ENCODE measurements around the gene ATXN3. TPM values are rescaled to one million over a fixed set of nuclear protein-coding genes. Genes with fewer than 3 reads are reported as not detected.

Gene ATXN3
- polyA plus RNA-seq, 1 donor (not counting 4 experiments of a cell fraction or from before 2014, with no cell fraction given) = 27.6 TPM

- peaks cover 2% of the 10 kb centered on the region for H3K9me1 ChIP-seq (ENCODE audit: control insufficient read depth, extremely low read depth, insufficient read depth, low read length)
- H3K4me3 ChIP-seq (ENCODE audit: control insufficient read depth in 2 of 3, extremely low read depth in 1 of 3, insufficient read depth in 2 of 3, low read depth in 1 of 3, low read length in 3 of 3) = peak overlapping the region in 2 of 3 experiments; percentile 85 to 89
- H3K27ac ChIP-seq (ENCODE audit: control insufficient read depth, insufficient read depth, low read length) = no peak overlapping the region
- peaks cover 6% of the 10 kb centered on the region for H4K20me1 ChIP-seq (ENCODE audit: control insufficient read depth, extremely low read depth, insufficient read depth, low read length)
- no peak for FAIRE-seq
- no peaks in the 10 kb centered on the region for H3K9me3 ChIP-seq (ENCODE audit: control insufficient read depth, low read depth, low read length)
- peak overlapping the region; percentile 100 for H3K9ac ChIP-seq (ENCODE audit: control insufficient read depth, extremely low read depth, insufficient read depth, low read length)
- no peak overlapping the region for H2AFZ ChIP-seq (ENCODE audit: control insufficient read depth, low read length)
- dilution Hi-C loops (cut with MboI; ENCODE audit: extremely low pct_ligation_motif_present, low sequenced_read_pairs) = no loop called here
- H3K4me1 ChIP-seq (ENCODE audit: control insufficient read depth, extremely low read depth, insufficient read depth, low read length) = peaks cover 10% of the 10 kb centered on the region
- peaks cover 40% of the 10 kb centered on the region for H3K79me2 ChIP-seq (ENCODE audit: control insufficient read depth, insufficient read depth, low read length)
- H3K4me2 ChIP-seq (ENCODE audit: control insufficient read depth, extremely low read depth, insufficient read depth, low read depth, low read length) = peak overlapping the region; percentile 96
- no peaks in the 10 kb centered on the region for H3K27me3 ChIP-seq (ENCODE audit: control insufficient read depth, extremely low read depth, insufficient read depth, low read length)
- no peak for DNase-seq (ENCODE audit: low read depth, low spot score)
- TF ChIP-seq EZH2 (IDR thresholded peaks at IDR 0.05; ENCODE audit: low read length) (no peak), CTCF (optimal IDR thresholded peaks at IDR 0.05 in 1 of 3, IDR thresholded peaks at IDR 0.05 in 1 of 3, conservative IDR thresholded peaks at IDR 0.05 in 1 of 3; ENCODE audit: extremely low read depth in 1 of 3, insufficient read depth in 2 of 3, low read length in 3 of 3) (no peak)
- H3K36me3 ChIP-seq (ENCODE audit: control insufficient read depth in 2 of 2, extremely low read depth in 1 of 2, insufficient read depth in 2 of 2, low read length in 2 of 2) = peaks cover 0 to 4% of the 10 kb centered on the region in 2 experiments
Measured at GRCh38 chr14:92041203-92041602, 65.2 kb downstream of the ATXN3 start.

- H3K79me2 ChIP-seq (ENCODE audit: control insufficient read depth, insufficient read depth, low read length) = peaks cover 47% of the 10 kb centered on the region
- peak overlapping the region; percentile 97 for H2AFZ ChIP-seq (ENCODE audit: control insufficient read depth, low read length)
- H3K27me3 ChIP-seq (ENCODE audit: control insufficient read depth, extremely low read depth, insufficient read depth, low read length) = no peaks in the 10 kb centered on the region
- H3K9ac ChIP-seq (ENCODE audit: control insufficient read depth, extremely low read depth, insufficient read depth, low read length) = peak overlapping the region; percentile 100
- H3K9me1 ChIP-seq (ENCODE audit: control insufficient read depth, extremely low read depth, insufficient read depth, low read length) = peaks cover 2% of the 10 kb centered on the region
- H4K20me1 ChIP-seq (ENCODE audit: control insufficient read depth, extremely low read depth, insufficient read depth, low read length) = peaks cover 6% of the 10 kb centered on the region
- peak overlapping the region; percentile 99 for H3K27ac ChIP-seq (ENCODE audit: control insufficient read depth, insufficient read depth, low read length)
- no peaks in the 10 kb centered on the region for H3K9me3 ChIP-seq (ENCODE audit: control insufficient read depth, low read depth, low read length)
- peak; percentile 29 for FAIRE-seq
- dilution Hi-C loops (cut with MboI; ENCODE audit: extremely low pct_ligation_motif_present, low sequenced_read_pairs) = no loop called here
- peak overlapping the region; percentile 96 for H3K4me2 ChIP-seq (ENCODE audit: control insufficient read depth, extremely low read depth, insufficient read depth, low read depth, low read length)
- H3K36me3 ChIP-seq (ENCODE audit: control insufficient read depth in 2 of 2, extremely low read depth in 1 of 2, insufficient read depth in 2 of 2, low read length in 2 of 2) = no peaks in the 10 kb centered on the region
- peaks cover 10% of the 10 kb centered on the region for H3K4me1 ChIP-seq (ENCODE audit: control insufficient read depth, extremely low read depth, insufficient read depth, low read length)
- peak; percentile 17 for DNase-seq (ENCODE audit: low read depth, low spot score)
- TF ChIP-seq EZH2 (IDR thresholded peaks at IDR 0.05; ENCODE audit: low read length) (no peak), CTCF (optimal IDR thresholded peaks at IDR 0.05 in 1 of 3, IDR thresholded peaks at IDR 0.05 in 1 of 3, conservative IDR thresholded peaks at IDR 0.05 in 1 of 3; ENCODE audit: extremely low read depth in 1 of 3, insufficient read depth in 2 of 3, low read length in 3 of 3) (no peak)
- peak overlapping the region; percentile 74 to 89 (median 85) for H3K4me3 ChIP-seq (ENCODE audit: control insufficient read depth in 2 of 3, extremely low read depth in 1 of 3, insufficient read depth in 2 of 3, low read depth in 1 of 3, low read length in 3 of 3)
Measured at GRCh38 chr14:92040431-92041051, 65.8 kb downstream of the ATXN3 start.

Data from keratinocyte (primary cell).